ENCODE data around the gene SHROOM4.

SHROOM4 gene

GRCh38 chrX:50635817-50636365 is 178.1 kb downstream of the SHROOM4 start:
- Mint-ChIP-seq H3K27ac (no peak overlapping the region), H3K4me1 (no peaks in the 10 kb centered on the region), H3K27me3 (peaks cover 0 to 4% of the 10 kb centered on the region in 2 donors), H3K9me3 (no peaks in the 10 kb centered on the region), H3K36me3 (no peaks in the 10 kb centered on the region), H3K4me3 (no peak overlapping the region)
- no peak for ATAC-seq (replicated peaks)
- no peak for DNase-seq

GRCh38 chrX:50635162-50635561 is 178.8 kb downstream of the SHROOM4 start:
- DNase-seq (no peak), ATAC-seq (replicated peaks) (no peak)
- Mint-ChIP-seq H3K27me3 (peaks cover 0 to 4% of the 10 kb centered on the region in 2 donors), H3K9me3 (no peaks in the 10 kb centered on the region), H3K4me1 (no peaks in the 10 kb centered on the region), H3K4me3 (no peak overlapping the region), H3K27ac (no peak overlapping the region), H3K36me3 (no peaks in the 10 kb centered on the region)

- Mint-ChIP-seq H3K4me1 (no peaks in the 10 kb centered on the region), H3K4me3 (no peak overlapping the region), H3K27ac (no peak overlapping the region), H3K36me3 (no peaks in the 10 kb centered on the region), H3K27me3 (peaks cover 0 to 8% of the 10 kb centered on the region in 2 donors), H3K9me3 (no peaks in the 10 kb centered on the region)
- ATAC-seq (replicated peaks) (no peak), DNase-seq (no peak)
Observed at GRCh38 chrX:50629774-50630173, 184.2 kb downstream of the SHROOM4 start.

- no peak for ATAC-seq (replicated peaks)
- H3K36me3 Mint-ChIP-seq = no peaks in the 10 kb centered on the region
- no peak overlapping the region for H3K27ac Mint-ChIP-seq
Observed at GRCh38 chrX:50627696-50628095, 186.3 kb downstream of the SHROOM4 start.

GRCh38 chrX:50626432-50626831 is 187.6 kb downstream of the SHROOM4 start:
- Mint-ChIP-seq H3K27ac (no peak overlapping the region), H3K4me3 (no peak overlapping the region), H3K9me3 (no peaks in the 10 kb centered on the region), H3K36me3 (no peaks in the 10 kb centered on the region), H3K4me1 (no peaks in the 10 kb centered on the region), H3K27me3 (peaks cover 0 to 4% of the 10 kb centered on the region in 2 donors)
- ATAC-seq (replicated peaks) (no peak), DNase-seq (no peak)

More at GRCh38 chrX:50627696-50628095, 186.3 kb downstream of the SHROOM4 start:
- Mint-ChIP-seq H3K27me3 (peaks cover 0 to 4% of the 10 kb centered on the region in 2 donors), H3K4me3 (no peak overlapping the region), H3K4me1 (no peaks in the 10 kb centered on the region), H3K9me3 (no peaks in the 10 kb centered on the region)
- DNase-seq = no peak

- Mint-ChIP-seq H3K4me1 (no peaks in the 10 kb centered on the region), H3K9me3 (peaks cover 0 to 4% of the 10 kb centered on the region in 2 donors), H3K36me3 (no peaks in the 10 kb centered on the region), H3K27ac (no peak overlapping the region), H3K27me3 (no peaks in the 10 kb centered on the region), H3K4me3 (no peak overlapping the region)
- no peak for ATAC-seq (replicated peaks)
- no peak for DNase-seq
Observed at GRCh38 chrX:50622751-50623150, 191.2 kb downstream of the SHROOM4 start.

- peaks cover 0 to 4% of the 10 kb centered on the region in 2 donors for H3K9me3 Mint-ChIP-seq
- ATAC-seq (replicated peaks) = no peak
- DNase-seq = no peak
- H3K27ac Mint-ChIP-seq = no peak overlapping the region
- H3K4me3 Mint-ChIP-seq = no peak overlapping the region
- H3K4me1 Mint-ChIP-seq = no peaks in the 10 kb centered on the region
- H3K36me3 Mint-ChIP-seq = no peaks in the 10 kb centered on the region
- H3K27me3 Mint-ChIP-seq = peaks cover 0 to 3% of the 10 kb centered on the region in 2 donors
Observed at GRCh38 chrX:50618788-50619558, 195.0 kb downstream of the SHROOM4 start.

- ATAC-seq (replicated peaks) (no peak), DNase-seq (no peak)
- Mint-ChIP-seq H3K27ac (no peak overlapping the region), H3K4me1 (no peaks in the 10 kb centered on the region), H3K27me3 (peaks cover 0 to 7% of the 10 kb centered on the region in 2 donors), H3K9me3 (peaks cover 0 to 4% of the 10 kb centered on the region in 2 donors), H3K4me3 (no peak overlapping the region), H3K36me3 (no peaks in the 10 kb centered on the region)
Observed at GRCh38 chrX:50617183-50617582, 196.8 kb downstream of the SHROOM4 start.

GRCh38 chrX:50615570-50616158 is 198.3 kb downstream of the SHROOM4 start:
- Mint-ChIP-seq H3K36me3 (no peaks in the 10 kb centered on the region), H3K4me3 (no peak overlapping the region), H3K4me1 (no peaks in the 10 kb centered on the region), H3K27me3 (peaks cover 0 to 7% of the 10 kb centered on the region in 2 donors), H3K27ac (no peak overlapping the region), H3K9me3 (peaks cover 0 to 4% of the 10 kb centered on the region in 2 donors)
- ATAC-seq (replicated peaks) = no peak
- DNase-seq = no peak

- peaks cover 0 to 4% of the 10 kb centered on the region in 2 donors for H3K9me3 Mint-ChIP-seq
Observed at GRCh38 chrX:50614460-50614859, 199.5 kb downstream of the SHROOM4 start.

GRCh38 chrX:50613846-50614245 is 200.1 kb downstream of the SHROOM4 start:
- Mint-ChIP-seq H3K4me3 (no peak overlapping the region), H3K9me3 (peaks cover 0 to 4% of the 10 kb centered on the region in 2 donors), H3K27me3 (peaks cover 0 to 11% of the 10 kb centered on the region in 2 donors), H3K27ac (no peak overlapping the region), H3K36me3 (no peaks in the 10 kb centered on the region), H3K4me1 (no peaks in the 10 kb centered on the region)
- DNase-seq (no peak), ATAC-seq (replicated peaks) (no peak)

More at GRCh38 chrX:50614460-50614859, 199.5 kb downstream of the SHROOM4 start:
- no peak overlapping the region for H3K27ac Mint-ChIP-seq
- peaks cover 0 to 11% of the 10 kb centered on the region in 2 donors for H3K27me3 Mint-ChIP-seq
- H3K36me3 Mint-ChIP-seq = no peaks in the 10 kb centered on the region
- DNase-seq = no peak
- H3K4me1 Mint-ChIP-seq = no peaks in the 10 kb centered on the region
- no peak for ATAC-seq (replicated peaks)
- no peak overlapping the region for H3K4me3 Mint-ChIP-seq

- Mint-ChIP-seq H3K27ac (no peak overlapping the region), H3K27me3 (peaks cover 0 to 19% of the 10 kb centered on the region in 2 donors), H3K4me1 (no peaks in the 10 kb centered on the region), H3K4me3 (no peak overlapping the region), H3K36me3 (no peaks in the 10 kb centered on the region), H3K9me3 (no peaks in the 10 kb centered on the region)
- DNase-seq = no peak
- no peak for ATAC-seq (replicated peaks)
Observed at GRCh38 chrX:50609796-50610195, 204.2 kb downstream of the SHROOM4 start.

- ATAC-seq (replicated peaks) (no peak), DNase-seq (no peak)
- Mint-ChIP-seq H3K4me1 (no peaks in the 10 kb centered on the region), H3K36me3 (no peaks in the 10 kb centered on the region), H3K27me3 (peaks cover 0 to 15% of the 10 kb centered on the region in 2 donors), H3K4me3 (no peak overlapping the region), H3K27ac (no peak overlapping the region), H3K9me3 (no peaks in the 10 kb centered on the region)
Observed at GRCh38 chrX:50606300-50606950, 207.6 kb downstream of the SHROOM4 start.

- H3K27me3 Mint-ChIP-seq = peaks cover 0 to 12% of the 10 kb centered on the region in 2 donors
- H3K4me3 Mint-ChIP-seq = no peak overlapping the region
- H3K9me3 Mint-ChIP-seq = no peaks in the 10 kb centered on the region
- ATAC-seq (replicated peaks) = no peak
- H3K4me1 Mint-ChIP-seq = no peaks in the 10 kb centered on the region
- H3K27ac Mint-ChIP-seq = no peak overlapping the region
- no peak for DNase-seq
- no peaks in the 10 kb centered on the region for H3K36me3 Mint-ChIP-seq
Observed at GRCh38 chrX:50596056-50596455, 217.9 kb downstream of the SHROOM4 start.
